Kidney capillary endothelial cell (primary cell): ENCODE results near the gene CAMK4.

ENCODE experiments used
- DNase-seq: peaks from one replicate; pipeline ENCODE4 v3.0.0-alpha.2; 2018; ENCODE audit warnings: low spot score

Gene CAMK4

DNA sequence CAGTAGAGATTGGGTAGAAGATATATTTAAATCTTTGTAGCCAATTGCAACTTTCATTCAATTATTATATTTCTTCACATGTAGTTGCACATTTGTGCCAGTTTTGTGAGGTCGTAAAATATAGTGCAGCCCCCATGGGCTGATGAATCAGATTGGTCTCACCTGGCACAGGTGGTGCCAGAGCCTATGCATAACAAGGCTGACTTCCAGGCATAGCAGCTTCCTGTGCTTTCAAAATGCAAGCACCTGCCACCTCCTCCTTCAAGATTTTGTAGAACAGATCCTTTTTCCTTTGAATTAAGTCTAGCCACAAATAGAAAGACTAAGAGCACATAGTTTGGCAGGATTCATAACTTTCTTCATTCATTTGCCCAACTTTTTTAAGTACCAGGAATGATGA is 201.0 kb downstream of the CAMK4 start:
- DNase-seq: no peak

DNA sequence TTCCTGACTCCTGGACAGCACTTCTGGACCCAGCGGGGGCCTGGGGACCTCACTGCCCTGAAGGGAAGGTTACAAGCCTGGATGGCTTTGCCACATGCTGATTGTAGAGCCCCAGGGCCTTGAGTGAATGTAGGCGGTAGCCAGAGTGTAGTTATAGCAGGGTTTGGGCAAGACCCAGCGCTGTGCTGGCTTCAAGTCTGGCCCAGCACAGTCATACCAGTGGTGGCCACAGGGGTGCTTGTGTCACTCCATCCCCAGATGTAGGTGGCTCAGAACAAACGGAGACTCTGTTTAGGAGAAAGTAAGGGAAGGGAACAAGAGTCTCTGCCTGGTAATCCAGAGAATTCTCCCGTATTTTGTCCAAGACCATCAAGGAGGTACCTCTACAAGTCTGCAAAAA is 203.6 kb downstream of the CAMK4 start:
- no peak for DNase-seq

GRCh38 chr5:111432883-111433536 is 208.8 kb downstream of the CAMK4 start:
- DNase-seq: no peak

DNA sequence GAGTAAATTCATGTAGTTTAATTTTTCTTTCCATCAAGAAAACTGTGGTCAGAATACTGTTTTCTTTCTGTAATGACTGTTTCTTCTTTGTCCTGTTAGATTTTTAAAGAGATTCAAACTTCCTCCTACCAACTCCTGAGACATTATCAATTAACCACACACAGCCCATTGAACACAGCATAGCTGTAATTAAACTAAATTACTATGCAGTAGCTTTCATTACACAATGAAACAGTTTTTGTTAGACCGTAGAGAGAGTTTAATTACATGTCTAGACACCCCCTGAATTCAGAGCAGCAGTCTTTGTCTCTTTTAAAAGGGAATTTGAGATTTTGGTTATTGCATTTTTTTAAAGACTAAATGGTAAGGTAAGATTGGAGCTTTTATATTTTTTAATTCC is 210.6 kb downstream of the CAMK4 start:
- no peak for DNase-seq

GRCh38 chr5:111439473-111440075 is 215.4 kb downstream of the CAMK4 start:
- DNase-seq: no peak

GRCh38 chr5:111447099-111447498 is 222.9 kb downstream of the CAMK4 start:
- no peak for DNase-seq

- DNase-seq: no peak
These were observed 223.6 kb downstream of the CAMK4 start for GRCh38 chr5:111447822-111448221.

DNA sequence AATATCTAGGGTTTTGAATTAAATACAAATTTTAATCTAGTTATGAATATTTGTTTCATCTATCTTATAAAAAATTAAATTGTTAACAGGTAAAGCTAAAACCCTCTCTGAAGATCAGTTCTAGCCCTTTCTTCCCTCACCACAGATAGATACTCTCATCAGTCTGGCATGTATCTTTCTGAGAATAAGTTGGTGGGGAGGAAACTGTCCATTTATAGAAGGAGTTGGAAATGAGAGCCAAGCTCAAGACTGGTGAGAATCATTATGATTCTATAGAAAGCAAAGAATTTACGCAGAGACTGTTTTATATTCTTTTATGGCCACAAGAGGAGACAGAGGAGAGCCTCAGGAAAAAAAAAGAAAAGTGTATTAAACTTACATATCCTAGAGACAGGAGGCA is 229.1 kb downstream of the CAMK4 start:
- DNase-seq: no peak

DNA sequence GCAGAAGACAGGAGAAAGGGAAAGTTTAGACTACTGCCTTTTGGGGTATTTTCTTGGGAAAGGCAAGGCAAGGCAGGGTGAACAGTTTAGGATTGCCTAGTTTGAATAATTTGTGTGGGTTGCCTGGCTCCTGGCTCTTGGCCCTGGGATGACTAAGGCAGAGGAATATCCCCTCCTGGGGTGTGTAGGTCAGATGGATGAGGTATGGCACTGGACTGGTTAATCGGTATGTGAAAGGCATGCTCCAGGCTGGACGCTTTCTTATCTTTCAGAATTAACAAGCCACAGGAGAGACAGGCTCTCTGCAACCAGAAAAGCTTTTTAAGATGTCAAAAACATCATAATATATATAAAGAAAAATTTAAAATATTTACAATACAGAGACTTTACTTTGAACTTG is 229.6 kb downstream of the CAMK4 start:
- no peak for DNase-seq

GRCh38 chr5:111454198-111454622 is 230.0 kb downstream of the CAMK4 start:
- no peak for DNase-seq

DNA sequence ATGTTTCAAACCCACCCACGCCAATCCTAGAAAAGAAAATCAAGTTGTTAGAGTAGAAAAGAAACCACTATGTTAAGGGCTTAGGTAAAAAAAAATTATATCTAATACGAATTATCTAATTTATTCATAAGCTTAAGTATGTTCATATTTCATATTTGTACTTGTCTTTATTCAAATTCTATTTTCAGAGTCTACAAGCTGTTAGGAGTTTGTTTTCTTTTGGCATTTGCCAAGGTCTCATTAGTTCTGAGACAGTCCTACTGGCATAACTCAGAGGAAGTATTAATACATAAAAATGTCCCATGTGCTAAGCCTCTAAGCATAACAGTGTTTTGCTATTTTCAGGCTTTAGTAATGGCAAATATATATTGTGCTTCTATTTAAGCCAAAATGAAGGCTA is 230.6 kb downstream of the CAMK4 start:
- DNase-seq: no peak

DNA sequence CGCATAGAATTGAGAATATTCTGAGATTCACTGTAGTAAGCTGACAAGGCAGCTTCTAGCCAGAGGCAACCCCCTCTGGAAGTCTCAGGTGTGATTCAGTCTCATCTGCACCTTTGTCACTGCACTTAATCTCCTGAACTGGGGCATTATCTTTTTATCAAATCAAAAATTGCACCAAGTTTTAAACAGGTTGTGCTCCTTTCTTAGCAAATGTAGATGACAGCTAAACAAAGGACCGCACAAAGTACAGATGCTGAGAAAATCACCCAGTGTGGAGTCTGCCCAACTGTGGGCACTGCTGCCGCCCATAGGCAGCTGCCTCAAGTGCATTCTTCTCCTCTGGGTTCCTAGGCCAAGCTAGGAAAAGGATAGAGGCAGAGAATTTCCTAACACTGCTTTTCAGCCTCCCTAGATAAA is 237.1 kb downstream of the CAMK4 start:
- DNase-seq: peak; percentile 1

GRCh38 chr5:111461934-111462333 is 237.8 kb downstream of the CAMK4 start:
- DNase-seq: no peak

DNA sequence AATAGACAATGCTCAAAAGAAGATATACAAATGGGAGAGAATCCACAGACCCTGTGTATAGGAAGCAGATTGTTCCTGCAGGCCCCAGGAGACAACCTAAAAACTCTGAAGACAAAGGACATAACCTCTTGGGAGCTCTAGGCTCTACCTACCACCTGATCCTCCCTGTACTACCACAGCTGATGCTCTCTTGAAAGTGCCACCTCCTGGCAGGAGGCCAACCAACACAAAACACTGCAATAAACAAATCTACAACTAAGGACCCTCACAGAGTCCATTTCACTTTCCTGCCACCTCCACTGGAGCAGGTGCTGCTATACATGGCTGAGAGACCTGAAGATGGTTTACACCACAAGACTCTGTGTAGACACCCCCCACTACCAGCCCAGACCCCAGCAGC is 239.1 kb downstream of the CAMK4 start:
- no peak for DNase-seq

DNA sequence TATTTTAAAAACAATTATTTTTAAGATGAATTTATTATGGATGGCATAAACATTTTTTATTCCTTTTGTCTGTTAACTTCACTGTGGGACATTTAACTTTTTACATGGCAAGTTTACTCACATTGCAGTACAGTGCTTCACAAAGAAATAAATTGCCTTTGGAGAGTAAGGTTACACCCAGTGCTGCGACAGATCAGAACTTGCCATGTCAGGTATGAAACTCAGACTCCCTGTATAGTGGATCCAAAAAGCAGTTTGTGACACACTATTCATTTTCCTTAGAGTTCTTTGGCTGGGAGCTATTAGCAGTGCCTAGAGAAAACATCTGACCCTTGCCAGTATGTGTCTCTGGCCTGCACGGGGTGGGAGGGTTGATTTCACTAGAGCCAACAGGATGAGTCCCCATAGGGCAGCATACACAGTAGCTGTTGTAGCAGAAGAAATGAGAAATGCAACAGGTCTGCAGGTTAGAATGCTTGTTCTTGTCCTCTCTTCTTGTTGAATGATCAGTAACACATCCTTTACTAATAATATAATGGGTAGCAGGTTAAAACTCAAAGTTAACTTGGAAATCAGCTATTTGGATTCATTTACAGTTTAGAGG is 245.2 kb downstream of the CAMK4 start:
- DNase-seq: no peak

DNA sequence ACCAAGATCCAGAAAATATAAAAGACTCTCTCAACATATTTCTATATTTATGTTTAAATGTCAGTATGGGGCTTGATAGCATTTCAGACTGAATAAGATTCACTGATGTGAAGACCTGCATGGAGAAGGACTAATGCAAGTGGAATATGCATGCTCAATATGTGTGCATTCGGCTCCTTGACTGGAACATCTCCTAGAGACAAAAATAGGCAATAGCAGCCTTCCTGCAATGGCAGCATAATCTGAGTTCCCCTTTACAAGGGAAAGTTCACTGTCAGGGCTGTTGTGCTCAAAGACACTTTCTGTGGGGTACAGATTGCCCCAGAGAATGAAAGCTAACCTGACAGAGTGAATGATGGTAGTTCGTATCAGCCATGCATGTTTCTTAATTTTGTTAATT is 245.7 kb downstream of the CAMK4 start:
- no peak for DNase-seq

DNA sequence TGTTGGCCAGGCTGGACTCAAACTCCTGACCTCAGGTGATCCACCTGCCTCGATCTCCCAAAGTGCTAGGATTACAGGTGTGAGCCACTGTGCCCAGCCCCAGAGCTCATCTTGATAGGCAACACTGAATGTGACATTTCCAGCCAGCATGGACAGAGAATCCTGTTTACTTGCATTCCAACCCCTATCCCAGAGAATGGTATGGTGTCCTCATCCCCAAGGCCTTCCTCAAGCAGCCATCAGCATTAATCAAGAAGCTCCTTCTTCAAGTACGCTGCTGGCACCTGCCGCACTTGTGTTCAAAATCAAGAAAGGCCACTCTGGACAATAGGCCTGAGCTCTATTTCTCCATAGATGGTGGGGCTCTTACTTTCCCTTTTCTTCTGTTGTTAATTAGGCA is 247.9 kb downstream of the CAMK4 start:
- no peak for DNase-seq

DNA sequence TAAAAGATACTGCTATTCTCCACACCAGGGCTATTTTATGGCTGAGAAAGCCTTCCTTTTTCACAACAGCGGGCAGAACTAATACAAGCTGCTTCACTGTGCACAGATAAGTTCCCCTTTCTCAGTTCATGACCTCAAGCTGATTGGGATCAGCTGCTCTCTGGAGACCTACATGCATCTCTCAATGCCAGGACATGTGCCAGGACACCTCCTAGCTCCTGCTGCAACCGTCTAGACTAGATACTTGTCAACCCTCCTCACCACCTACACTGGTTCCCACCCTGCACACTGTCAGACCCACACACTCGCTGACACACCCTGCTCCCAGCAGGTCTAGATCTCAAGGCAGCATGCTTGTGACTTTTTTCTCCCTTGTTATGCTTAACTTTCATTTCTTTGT is 248.4 kb downstream of the CAMK4 start:
- no peak for DNase-seq

GRCh38 chr5:111478266-111478665 is 254.1 kb downstream of the CAMK4 start:
- DNase-seq: no peak

GRCh38 chr5:111478898-111479297 is 254.7 kb downstream of the CAMK4 start:
- DNase-seq: no peak

DNA sequence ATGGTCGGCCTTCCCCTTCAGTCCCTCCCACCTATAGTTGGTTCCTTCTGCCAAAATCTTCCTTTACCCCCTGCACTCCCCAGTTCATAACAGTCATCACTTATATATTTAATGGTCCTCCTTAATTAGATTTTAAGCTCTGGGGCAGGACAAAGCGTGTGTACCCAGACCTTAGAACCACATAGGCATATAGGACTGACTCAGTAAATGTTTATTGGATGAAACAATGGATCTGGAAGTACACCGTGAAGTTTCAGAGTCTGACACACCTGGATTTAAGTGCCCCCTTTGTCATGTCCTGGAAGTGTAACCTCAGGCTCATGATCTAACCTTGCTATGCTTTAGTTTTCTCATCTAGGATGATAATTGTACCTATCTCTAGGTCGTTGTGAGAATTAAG is 256.2 kb downstream of the CAMK4 start:
- no peak for DNase-seq

DNA sequence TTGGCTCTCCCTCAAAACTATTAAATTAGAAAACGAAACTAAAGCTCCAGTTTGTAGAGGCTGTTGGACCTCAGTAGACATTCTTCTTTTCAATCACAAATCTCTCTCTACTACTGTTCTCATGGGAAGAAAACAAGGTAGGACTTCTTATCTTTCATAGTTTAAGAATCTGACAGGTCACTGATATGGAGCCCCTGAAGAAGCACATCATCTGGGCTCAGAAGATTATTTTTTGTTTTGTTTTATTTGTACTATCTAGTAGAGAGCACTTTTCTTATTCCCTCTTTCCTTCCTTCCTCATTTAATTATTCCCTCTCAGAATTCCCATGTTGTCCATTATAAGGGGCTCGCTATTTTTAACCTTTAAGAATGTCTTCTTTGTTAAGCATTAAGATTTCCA is 261.9 kb downstream of the CAMK4 start:
- DNase-seq: no peak

DNA sequence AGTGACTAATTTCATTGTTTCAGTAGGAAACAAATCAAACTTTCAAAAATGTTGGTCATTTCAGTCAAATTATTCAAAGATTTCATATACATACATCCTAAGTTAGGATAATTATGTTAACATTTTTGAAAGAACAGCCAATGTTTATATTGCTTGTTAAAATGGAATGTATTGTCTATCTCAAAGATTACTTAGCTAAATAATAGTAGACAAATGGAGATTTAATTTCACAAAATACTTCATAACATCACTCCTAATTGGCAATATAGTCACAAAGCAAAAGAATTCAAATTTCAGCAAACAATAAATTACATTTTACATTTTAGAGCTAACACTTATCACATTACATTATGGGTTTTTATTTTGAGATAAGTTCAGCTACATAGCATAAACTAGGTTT is 262.7 kb downstream of the CAMK4 start:
- no peak for DNase-seq

- no peak for DNase-seq
These were observed 264.2 kb downstream of the CAMK4 start for GRCh38 chr5:111488353-111488752.
